ENCODE data around the gene CA14. TPM values are rescaled to one million over a fixed set of nuclear protein-coding genes. Genes with fewer than 3 reads are reported as not detected.
"Not testable (repeated sequence)": the region's sequence is repeated elsewhere in the genome, so short reads cannot be mapped to it uniquely, and the experiment has no call there.

Gene CA14
- polyA plus RNA-seq, 1 experiment = not detected

DNA sequence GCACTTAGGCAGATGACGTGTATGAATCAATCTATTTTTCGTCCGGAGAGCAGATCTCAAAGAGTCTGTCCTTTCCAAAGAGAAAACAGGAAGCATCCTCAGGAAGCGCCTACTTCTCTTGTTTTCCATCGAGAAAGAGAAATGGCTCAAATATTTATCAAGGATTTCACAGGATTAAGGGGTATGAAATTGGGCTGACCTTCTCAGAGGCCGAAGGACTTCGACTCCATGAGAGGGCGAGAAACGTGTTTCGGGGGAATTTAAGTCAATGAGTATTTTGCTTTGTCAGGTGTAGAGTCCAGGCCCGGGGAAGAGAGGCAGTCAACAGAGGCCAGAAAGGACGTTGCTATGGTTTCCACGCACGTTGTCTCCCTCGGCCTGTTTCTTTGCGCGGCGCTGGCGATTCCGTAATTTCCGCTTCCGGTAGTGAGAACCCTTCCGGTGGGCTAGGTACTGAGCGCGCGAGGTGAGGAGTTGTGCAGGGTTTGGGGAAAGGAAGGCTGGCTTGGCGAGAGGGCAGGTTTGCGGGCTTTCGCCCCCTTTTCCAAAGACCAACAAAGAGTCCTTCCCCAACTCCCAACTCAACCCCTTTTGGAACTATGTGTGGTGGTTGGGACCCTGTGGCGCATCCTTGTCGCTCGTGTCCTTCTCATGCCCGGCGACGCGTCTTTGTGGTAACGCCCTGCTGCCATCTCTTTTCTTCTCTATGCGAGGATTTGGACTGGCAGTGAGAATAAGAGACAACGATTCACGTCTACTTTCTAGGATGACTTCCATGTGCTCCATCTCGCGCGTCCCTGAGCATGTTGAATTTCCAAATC is 36.1 kb downstream of the CA14 start, which contains the start of gene MRPS21:
TSS of gene MRPS21 (plus strand) at position 429 of the 821 bp plus-strand sequence. CDS start 506 bp downstream, outside the sequence.
- TF ChIP-seq, protein P1, sequence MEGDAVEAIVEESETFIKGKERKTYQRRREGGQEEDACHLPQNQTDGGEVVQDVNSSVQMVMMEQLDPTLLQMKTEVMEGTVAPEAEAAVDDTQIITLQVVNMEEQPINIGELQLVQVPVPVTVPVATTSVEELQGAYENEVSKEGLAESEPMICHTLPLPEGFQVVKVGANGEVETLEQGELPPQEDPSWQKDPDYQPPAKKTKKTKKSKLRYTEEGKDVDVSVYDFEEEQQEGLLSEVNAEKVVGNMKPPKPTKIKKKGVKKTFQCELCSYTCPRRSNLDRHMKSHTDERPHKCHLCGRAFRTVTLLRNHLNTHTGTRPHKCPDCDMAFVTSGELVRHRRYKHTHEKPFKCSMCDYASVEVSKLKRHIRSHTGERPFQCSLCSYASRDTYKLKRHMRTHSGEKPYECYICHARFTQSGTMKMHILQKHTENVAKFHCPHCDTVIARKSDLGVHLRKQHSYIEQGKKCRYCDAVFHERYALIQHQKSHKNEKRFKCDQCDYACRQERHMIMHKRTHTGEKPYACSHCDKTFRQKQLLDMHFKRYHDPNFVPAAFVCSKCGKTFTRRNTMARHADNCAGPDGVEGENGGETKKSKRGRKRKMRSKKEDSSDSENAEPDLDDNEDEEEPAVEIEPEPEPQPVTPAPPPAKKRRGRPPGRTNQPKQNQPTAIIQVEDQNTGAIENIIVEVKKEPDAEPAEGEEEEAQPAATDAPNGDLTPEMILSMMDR (IDR thresholded peaks at IDR 0.05; ENCODE audit: insufficient read depth, low read depth, low read length) = no peak
- Histone ChIP-seq H3K36me3 (ENCODE audit: control insufficient read depth, insufficient read depth, low read length) (peaks cover 3% of the 10 kb centered on the region; the same call in 1 of the 2 replicates), H3K4me3 (ENCODE audit: low read depth, low read length) (peak within 1 kb of the TSS; percentile 72), H3K27me3 (ENCODE audit: control insufficient read depth, insufficient read depth, low read length) (no peaks in the 10 kb centered on the region)
- DNase-seq (ENCODE audit: low read depth) = no peak
- ChIA-PET POLR2A (no interaction called here), CTCF (no interaction called here)

DNA sequence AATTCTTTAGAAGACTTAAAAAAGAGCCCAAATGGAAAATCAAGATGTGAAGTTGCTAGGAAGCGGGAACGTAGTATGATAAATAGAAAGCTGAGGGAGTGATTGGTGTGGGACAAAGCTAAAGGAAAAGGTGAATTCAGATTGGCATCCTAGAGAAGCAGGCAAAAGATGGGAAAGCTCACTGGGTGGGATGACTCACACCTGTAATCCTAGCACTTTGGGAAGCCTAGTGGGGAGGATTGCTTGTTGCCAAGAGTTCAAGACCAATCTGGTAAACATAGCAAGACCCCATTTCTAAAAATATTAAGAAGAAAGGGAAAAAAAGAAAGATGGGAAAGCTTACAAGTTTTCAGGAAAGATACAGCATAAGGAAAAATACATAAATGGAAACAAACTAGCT is 37.9 kb downstream of the CA14 start:
- no peaks in the 10 kb centered on the region for H3K27me3 ChIP-seq (ENCODE audit: control insufficient read depth, insufficient read depth, low read length)
- no peak overlapping the region for H3K4me3 ChIP-seq (ENCODE audit: low read depth, low read length)
- POLR2A ChIA-PET = interaction anchor here (0.7 kb wide), 1 partner anchor 276 kb away, joined by 5 read pairs; no protein-coding TSS in a partner anchor
- TF ChIP-seq, protein P1 (IDR thresholded peaks at IDR 0.05; ENCODE audit: insufficient read depth, low read depth, low read length) = no peak
- peaks cover 3% of the 10 kb centered on the region; the same call in 1 of the 2 replicates for H3K36me3 ChIP-seq (ENCODE audit: control insufficient read depth, insufficient read depth, low read length)
- CTCF ChIA-PET = interaction anchor here (1.1 to 1.6 kb wide), 2 partner anchors 23 to 39 kb away, joined by 3 read pairs; partner anchors contain the start of gene C1orf54
- DNase-seq (ENCODE audit: low read depth) = no peak

DNA sequence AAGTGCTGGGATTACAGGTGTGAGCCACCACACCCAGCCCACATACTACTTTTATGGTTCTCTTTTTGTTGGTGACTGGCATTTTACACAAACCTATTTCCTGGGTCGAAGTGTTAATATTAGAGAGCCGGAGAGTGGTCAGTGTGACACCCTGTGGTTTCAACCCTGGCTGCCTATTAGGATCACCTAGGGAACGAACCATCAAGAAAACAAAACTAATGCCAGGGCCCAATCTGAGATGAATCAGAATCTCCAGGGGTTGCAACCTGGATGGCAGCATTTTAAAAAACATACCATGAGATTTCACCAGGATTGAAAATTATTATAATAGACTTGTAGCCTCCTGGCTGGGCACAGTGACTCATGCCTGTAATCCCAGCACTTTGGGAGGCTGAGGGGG is 42.1 kb downstream of the CA14 start:
- H3K4me3 ChIP-seq (ENCODE audit: low read depth, low read length) = no peak overlapping the region
- TF ChIP-seq, protein P1 (IDR thresholded peaks at IDR 0.05; ENCODE audit: insufficient read depth, low read depth, low read length) = no peak
- no peak for DNase-seq (ENCODE audit: low read depth)
- H3K27me3 ChIP-seq (ENCODE audit: control insufficient read depth, insufficient read depth, low read length) = no peaks in the 10 kb centered on the region
- ChIA-PET CTCF (no interaction called here), POLR2A (no interaction called here)
- peaks cover 10% of the 10 kb centered on the region for H3K36me3 ChIP-seq (ENCODE audit: control insufficient read depth, insufficient read depth, low read length)

DNA sequence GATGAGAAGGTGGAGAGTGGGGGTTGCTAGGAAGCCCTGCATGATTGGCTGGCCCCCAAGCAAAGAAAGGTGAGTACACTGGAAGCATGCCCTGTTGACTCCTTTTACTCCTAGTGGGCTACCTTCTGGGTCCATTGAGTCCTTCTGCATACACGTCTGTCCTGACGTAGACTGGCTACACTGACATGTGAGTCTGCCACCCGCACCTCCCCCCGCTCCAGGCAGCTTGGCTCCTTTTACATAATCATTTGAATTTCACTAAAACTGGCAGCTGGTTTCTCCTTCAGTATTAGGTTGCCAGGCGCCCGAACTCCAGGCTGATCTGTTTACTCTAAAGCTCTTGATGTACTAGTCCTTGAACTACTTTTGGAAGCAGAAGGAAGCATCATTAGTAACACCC is 44.8 kb downstream of the CA14 start:
- Histone ChIP-seq H3K4me3 (ENCODE audit: low read depth, low read length) (no peak overlapping the region), H3K27me3 (ENCODE audit: control insufficient read depth, insufficient read depth, low read length) (no peaks in the 10 kb centered on the region), H3K36me3 (ENCODE audit: control insufficient read depth, insufficient read depth, low read length) (peaks cover 8% of the 10 kb centered on the region)
- CTCF ChIA-PET = no interaction called here
- no peak for DNase-seq (ENCODE audit: low read depth)
- TF ChIP-seq, protein P1 (IDR thresholded peaks at IDR 0.05; ENCODE audit: insufficient read depth, low read depth, low read length) = no peak
- POLR2A ChIA-PET = no interaction called here

DNA sequence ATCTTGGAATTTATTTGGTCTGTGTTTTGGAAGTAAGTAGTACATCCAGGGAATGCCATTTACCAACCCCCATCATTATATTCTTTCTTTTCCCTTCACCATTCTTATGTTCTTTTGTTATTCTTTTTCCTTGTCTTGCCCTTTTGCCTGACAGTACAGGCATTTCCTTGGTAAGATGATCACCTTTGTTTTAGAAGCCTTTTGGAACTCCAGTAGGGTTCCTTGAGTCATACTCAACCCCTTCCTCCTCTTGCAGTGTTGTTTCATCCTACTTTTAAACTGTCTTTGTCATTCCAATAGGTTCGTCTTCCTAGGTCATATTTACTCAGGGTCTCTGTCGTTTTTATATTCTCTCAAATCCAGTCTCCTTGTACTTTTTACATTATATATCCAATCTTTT is 45.3 kb downstream of the CA14 start:
- POLR2A ChIA-PET = no interaction called here

DNA sequence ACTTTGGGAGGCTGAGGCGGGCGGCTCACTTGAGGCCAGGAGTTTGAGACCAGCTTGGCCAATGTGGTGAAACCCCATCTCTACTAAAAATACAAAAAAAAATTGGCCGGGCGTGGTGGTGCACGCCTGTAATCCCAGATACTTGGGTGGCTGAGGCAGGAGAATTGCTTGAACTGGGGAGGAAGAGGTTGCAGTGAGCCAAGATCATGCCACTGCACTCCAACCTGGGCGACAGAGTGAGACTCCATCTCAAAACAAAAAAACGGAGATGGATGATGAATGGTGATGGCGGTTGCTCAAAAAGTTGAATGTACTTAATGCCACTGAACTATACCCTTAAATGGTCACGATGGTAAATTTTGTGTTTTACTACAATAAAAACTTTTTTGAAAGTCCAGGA is 51.0 kb downstream of the CA14 start:
- H3K4me3 ChIP-seq (ENCODE audit: low read depth, low read length); CTCF ChIA-PET; DNase-seq (ENCODE audit: low read depth); H3K27me3 ChIP-seq (ENCODE audit: control insufficient read depth, insufficient read depth, low read length); H3K36me3 ChIP-seq (ENCODE audit: control insufficient read depth, insufficient read depth, low read length); POLR2A ChIA-PET: not testable (repeated sequence)

More for the DNA sequence above, 45.3 kb downstream of the CA14 start:
- TF ChIP-seq, protein P1 (IDR thresholded peaks at IDR 0.05; ENCODE audit: insufficient read depth, low read depth, low read length) = no peak
- H3K36me3 ChIP-seq (ENCODE audit: control insufficient read depth, insufficient read depth, low read length) = peaks cover 8% of the 10 kb centered on the region
- no peaks in the 10 kb centered on the region for H3K27me3 ChIP-seq (ENCODE audit: control insufficient read depth, insufficient read depth, low read length)
- DNase-seq (ENCODE audit: low read depth) = no peak
- CTCF ChIA-PET = no interaction called here
- no peak overlapping the region for H3K4me3 ChIP-seq (ENCODE audit: low read depth, low read length)
